Liver (tissue), 9 donors: ENCODE measurements around the gene PTTG1IP. TPM values are rescaled to one million over a fixed set of nuclear protein-coding genes. Genes with fewer than 3 reads are reported as not detected.

Experiments
- DNase-seq: peaks from one replicate; pipeline ENCODE4 v3.0.0-alpha.2; 2017; ENCODE audit warnings: low spot score
- H3K27ac ChIP-seq, 2 donors: one replicate each; pipeline ENCODE4 v1.7.0; 2013; ENCODE audit warnings: inconsistent platforms in 2 of 2, low read length in 2 of 2, control low read depth in 1 of 2, low read depth in 1 of 2, mild to moderate bottlenecking in 1 of 2
- H3K27me3 ChIP-seq, 4 donors: one replicate each; pipeline versions ENCODE4 v1.6.1 to v1.7.0; 2013; ENCODE audit warnings: low read length in 3 of 4, inconsistent platforms in 1 of 4, mild to moderate bottlenecking in 1 of 4, moderate library complexity in 1 of 4; ENCODE audit not compliant: control insufficient read depth in 4 of 4, insufficient read depth in 4 of 4
- H3K36me3 ChIP-seq, 4 donors: one replicate each; pipeline versions ENCODE4 v1.6.1 to v1.7.0; 2013; ENCODE audit warnings: low read length in 3 of 4, mild to moderate bottlenecking in 3 of 4, low read depth in 1 of 4, moderate library complexity in 1 of 4; ENCODE audit not compliant: control insufficient read depth in 4 of 4, insufficient read depth in 3 of 4
- H3K4me1 ChIP-seq, 4 donors: one replicate each; pipeline versions ENCODE4 v1.6.1 to v1.7.0; 2013; ENCODE audit warnings: low read length in 3 of 4, mild to moderate bottlenecking in 3 of 4, moderate library complexity in 1 of 4; ENCODE audit not compliant: control insufficient read depth in 4 of 4, insufficient read depth in 4 of 4
- H3K4me3 ChIP-seq, 3 donors: one replicate each; pipeline versions ENCODE4 v1.6.1 to v1.7.0; 2013; ENCODE audit warnings: low read length in 3 of 3, control low read depth in 1 of 3, low read depth in 1 of 3, mild to moderate bottlenecking in 1 of 3
- H3K9ac ChIP-seq, 2 donors: one replicate each; pipeline ENCODE4 v1.7.0; 2013; ENCODE audit warnings: low read length in 2 of 2, mild to moderate bottlenecking in 2 of 2, moderate library complexity in 2 of 2, control low read depth in 1 of 2, low read depth in 1 of 2
- H3K9me3 ChIP-seq, 4 donors: one replicate each; pipeline versions ENCODE4 v1.6.1 to v1.7.0; 2013; ENCODE audit warnings: low read length in 3 of 4; ENCODE audit not compliant: control insufficient read depth in 4 of 4
- EGR1 ChIP-seq, 2 donors: IDR thresholded peaks; 2 replicates each; pipeline ENCODE4 v1.6.1; 2016 to 2018; ENCODE audit warnings: antibody characterized with exemption in 2 of 2, low read depth in 2 of 2
- FOXA1 ChIP-seq: IDR thresholded peaks from 2 replicates; pipeline ENCODE4 v1.6.1; 2016; ENCODE audit warnings: antibody characterized with exemption
- FOXA2 ChIP-seq: IDR thresholded peaks from 2 replicates; pipeline ENCODE4 v1.6.1; 2016; ENCODE audit warnings: antibody characterized with exemption
- GABPA ChIP-seq, 2 donors: IDR thresholded peaks in 1 of 2; conservative IDR thresholded peaks in 1 of 2; 2 replicates each; pipeline ENCODE4 v1.6.1; 2016; ENCODE audit warnings: antibody characterized with exemption in 2 of 2, mild to moderate bottlenecking in 1 of 2, moderate library complexity in 1 of 2
- HNF4G ChIP-seq: IDR thresholded peaks from 2 replicates; pipeline ENCODE4 v1.6.1; 2016; ENCODE audit warnings: antibody characterized with exemption
- JUND ChIP-seq, 2 donors: IDR thresholded peaks; 2 replicates each; pipeline ENCODE4 v1.6.1; 2016; ENCODE audit warnings: antibody characterized with exemption in 2 of 2
- MAX ChIP-seq: IDR thresholded peaks from 2 replicates; pipeline ENCODE4 v1.6.1; 2016; ENCODE audit warnings: antibody characterized with exemption
- NR2F2 ChIP-seq: IDR thresholded peaks from 2 replicates; pipeline ENCODE4 v1.6.1; 2016; ENCODE audit warnings: antibody characterized with exemption
- RAD21 ChIP-seq, 2 donors: IDR thresholded peaks; 2 replicates each; pipeline ENCODE4 v1.6.1; 2016; ENCODE audit warnings: antibody characterized with exemption in 2 of 2, mild to moderate bottlenecking in 2 of 2
- RXRA ChIP-seq, 2 donors: IDR thresholded peaks; 2 replicates each; pipeline ENCODE4 v1.6.1; 2017 to 2018; ENCODE audit warnings: antibody characterized with exemption in 2 of 2, mild to moderate bottlenecking in 1 of 2
- SP1 ChIP-seq: IDR thresholded peaks from 2 replicates; pipeline ENCODE4 v1.6.1; 2018; ENCODE audit warnings: antibody characterized with exemption, mild to moderate bottlenecking
- TAF1 ChIP-seq: conservative IDR thresholded peaks from 2 replicates; pipeline ENCODE4 v1.6.1; 2016; ENCODE audit warnings: antibody characterized with exemption, mild to moderate bottlenecking
- YY1 ChIP-seq: IDR thresholded peaks from 2 replicates; pipeline ENCODE4 v1.6.1; 2016; ENCODE audit warnings: antibody characterized with exemption, mild to moderate bottlenecking
- WGBS: extraction: QIAGEN DNeasy Blood & Tissue Kit; methylation state at CpG from one replicate; pipeline ENCODE4 v1.1.7; 2013; 5-methylcytosine and 5-hydroxymethylcytosine counted together
- polyA plus RNA-seq, 2 donors: library from polyadenylated mRNA; stranded (reverse) in 1 of 2; unstranded in 1 of 2; fragments of 200-250 nt in 1 of 2; fragments of >200 nt in 1 of 2; fragmentation: Nextera tagmentation in 1 of 2; extraction: Ambion mirVana in 1 of 2; gene quantifications; one replicate each; pipeline versions ENCODE4 v1.2.1 to v1.2.3, GENCODE V29; 2013 to 2015
- total RNA-seq, 2 donors: library from RNA; depleted of rRNA; stranded (reverse); fragments of >200 nt; gene quantifications; one replicate each; pipeline ENCODE4 v1.2.3, GENCODE V29; 2014
- TF ChIP-seq, protein P1 (sequence below): IDR thresholded peaks from 2 replicates; pipeline ENCODE4 v1.6.1; 2016; ENCODE audit warnings: antibody characterized with exemption, mild to moderate bottlenecking
- TF ChIP-seq, protein P2 (sequence below): IDR thresholded peaks from 2 replicates; pipeline ENCODE4 v1.6.1; 2016; ENCODE audit warnings: antibody characterized with exemption
- TF ChIP-seq, protein P3 (sequence below): IDR thresholded peaks from 2 replicates; pipeline ENCODE4 v1.6.1; 2016; ENCODE audit warnings: antibody characterized with exemption
- donor health status: healthy.
- donor health status: healthy.
- donor health status: healthy.
- donor health status: healthy.
- donor health status: healthy.

PTTG1IP gene
- total and polyA plus RNA-seq, 4 donors: 62.0 to 94.0 (median 79.8) TPM

DNA sequence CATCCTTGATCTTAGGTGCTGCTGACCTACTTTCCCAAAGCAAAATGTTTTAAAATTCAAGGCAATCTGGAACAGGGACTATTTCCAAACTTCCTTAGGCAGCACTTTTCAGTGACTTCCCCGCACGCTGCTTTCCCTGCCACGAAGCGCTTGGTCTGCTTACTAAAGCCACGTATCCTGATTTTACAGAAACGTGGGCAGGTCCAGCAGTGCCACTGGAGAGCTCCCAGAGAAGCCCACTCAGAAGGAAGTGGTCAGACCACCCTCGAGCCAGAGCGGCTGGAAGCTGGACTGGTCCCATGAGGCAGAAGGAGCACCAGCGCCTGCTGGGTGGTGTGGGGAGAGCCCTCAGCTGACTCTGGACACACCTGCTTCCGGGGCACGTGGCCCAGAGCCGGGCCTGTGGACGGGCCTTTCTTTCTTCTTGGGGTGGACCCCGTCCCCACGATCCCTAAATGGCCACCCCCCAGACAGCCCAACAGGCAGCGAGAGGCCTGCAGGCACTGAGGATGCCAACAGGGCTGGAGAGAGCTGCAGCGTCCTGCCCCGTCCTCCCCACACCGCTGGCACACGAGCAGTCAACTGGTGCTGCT, 23.2 kb downstream of the PTTG1IP start (continued):
- TF ChIP-seq, protein P1, sequence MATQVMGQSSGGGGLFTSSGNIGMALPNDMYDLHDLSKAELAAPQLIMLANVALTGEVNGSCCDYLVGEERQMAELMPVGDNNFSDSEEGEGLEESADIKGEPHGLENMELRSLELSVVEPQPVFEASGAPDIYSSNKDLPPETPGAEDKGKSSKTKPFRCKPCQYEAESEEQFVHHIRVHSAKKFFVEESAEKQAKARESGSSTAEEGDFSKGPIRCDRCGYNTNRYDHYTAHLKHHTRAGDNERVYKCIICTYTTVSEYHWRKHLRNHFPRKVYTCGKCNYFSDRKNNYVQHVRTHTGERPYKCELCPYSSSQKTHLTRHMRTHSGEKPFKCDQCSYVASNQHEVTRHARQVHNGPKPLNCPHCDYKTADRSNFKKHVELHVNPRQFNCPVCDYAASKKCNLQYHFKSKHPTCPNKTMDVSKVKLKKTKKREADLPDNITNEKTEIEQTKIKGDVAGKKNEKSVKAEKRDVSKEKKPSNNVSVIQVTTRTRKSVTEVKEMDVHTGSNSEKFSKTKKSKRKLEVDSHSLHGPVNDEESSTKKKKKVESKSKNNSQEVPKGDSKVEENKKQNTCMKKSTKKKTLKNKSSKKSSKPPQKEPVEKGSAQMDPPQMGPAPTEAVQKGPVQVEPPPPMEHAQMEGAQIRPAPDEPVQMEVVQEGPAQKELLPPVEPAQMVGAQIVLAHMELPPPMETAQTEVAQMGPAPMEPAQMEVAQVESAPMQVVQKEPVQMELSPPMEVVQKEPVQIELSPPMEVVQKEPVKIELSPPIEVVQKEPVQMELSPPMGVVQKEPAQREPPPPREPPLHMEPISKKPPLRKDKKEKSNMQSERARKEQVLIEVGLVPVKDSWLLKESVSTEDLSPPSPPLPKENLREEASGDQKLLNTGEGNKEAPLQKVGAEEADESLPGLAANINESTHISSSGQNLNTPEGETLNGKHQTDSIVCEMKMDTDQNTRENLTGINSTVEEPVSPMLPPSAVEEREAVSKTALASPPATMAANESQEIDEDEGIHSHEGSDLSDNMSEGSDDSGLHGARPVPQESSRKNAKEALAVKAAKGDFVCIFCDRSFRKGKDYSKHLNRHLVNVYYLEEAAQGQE: no peak
- TF ChIP-seq RAD21 (IDR thresholded peaks at IDR 0.05) (no peak), SP1 (no peak), EGR1 (IDR thresholded peaks at IDR 0.05; ENCODE audit: low read depth in 2 of 2) (no peak)

DNA sequence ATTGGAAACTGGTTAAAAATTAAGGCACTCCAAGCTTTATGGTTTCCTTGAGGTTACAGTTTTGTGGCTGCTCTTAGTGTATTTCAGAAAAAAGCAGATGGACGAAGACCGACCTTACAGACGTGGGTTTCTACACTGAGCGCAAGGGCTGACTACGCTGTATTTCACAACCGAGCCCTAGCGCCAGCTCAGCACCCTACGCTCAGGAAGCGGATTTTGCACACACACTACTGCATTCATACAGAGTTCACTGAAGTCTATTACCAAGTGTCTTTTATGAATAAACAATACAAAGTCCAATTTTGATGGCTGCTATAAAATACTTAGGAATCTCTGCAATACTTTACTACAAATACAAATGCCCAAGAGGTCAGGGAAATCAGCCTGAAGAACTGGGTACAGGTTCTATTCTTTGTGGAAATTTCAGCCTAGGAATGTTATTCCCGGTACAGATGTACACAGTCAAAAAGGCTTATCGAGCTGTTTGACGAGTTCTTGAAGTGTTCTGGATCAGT, 23.8 kb downstream of the PTTG1IP start:
- Histone ChIP-seq H3K36me3 (peaks cover 13 to 36% (median 30%) of the 10 kb centered on the region in 4 donors), H3K4me1 (peaks cover 2 to 19% (median 10%) of the 10 kb centered on the region in 4 donors), H3K4me3 (no peak overlapping the region), H3K27me3 (no peaks in the 10 kb centered on the region), H3K9ac (no peak overlapping the region), H3K9me3 (no peaks in the 10 kb centered on the region), H3K27ac (no peak overlapping the region)
- TF ChIP-seq FOXA2: no peak
- TF ChIP-seq FOXA1: no peak
- no peak for TF ChIP-seq GABPA (IDR thresholded peaks at IDR 0.05 in 1 of 2, conservative IDR thresholded peaks at IDR 0.05 in 1 of 2)
- no peak for TF ChIP-seq TAF1
- TF ChIP-seq SP1: no peak
- TF ChIP-seq RAD21 (IDR thresholded peaks at IDR 0.05): no peak
- TF ChIP-seq YY1: no peak
- no peak for TF ChIP-seq MAX
- 82% methylated on average over 12 of the region's 12 CpGs for WGBS
- DNase-seq: no peak

GRCh38 chr21:44848821-44849521, 24.5 kb downstream of the PTTG1IP start:
- TF ChIP-seq YY1 (no peak), JUND (IDR thresholded peaks at IDR 0.05) (no peak), FOXA2 (no peak), TAF1 (no peak), EGR1 (IDR thresholded peaks at IDR 0.05; ENCODE audit: low read depth in 2 of 2) (no peak), SP1 (no peak), NR2F2 (no peak), GABPA (IDR thresholded peaks at IDR 0.05 in 1 of 2, conservative IDR thresholded peaks at IDR 0.05 in 1 of 2) (no peak), HNF4G (no peak), RXRA (IDR thresholded peaks at IDR 0.05) (no peak), RAD21 (IDR thresholded peaks at IDR 0.05) (no peak), FOXA1 (no peak), MAX (no peak)
- TF ChIP-seq, protein P2, sequence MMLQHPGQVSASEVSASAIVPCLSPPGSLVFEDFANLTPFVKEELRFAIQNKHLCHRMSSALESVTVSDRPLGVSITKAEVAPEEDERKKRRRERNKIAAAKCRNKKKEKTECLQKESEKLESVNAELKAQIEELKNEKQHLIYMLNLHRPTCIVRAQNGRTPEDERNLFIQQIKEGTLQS: no peak
- TF ChIP-seq, protein P3, sequence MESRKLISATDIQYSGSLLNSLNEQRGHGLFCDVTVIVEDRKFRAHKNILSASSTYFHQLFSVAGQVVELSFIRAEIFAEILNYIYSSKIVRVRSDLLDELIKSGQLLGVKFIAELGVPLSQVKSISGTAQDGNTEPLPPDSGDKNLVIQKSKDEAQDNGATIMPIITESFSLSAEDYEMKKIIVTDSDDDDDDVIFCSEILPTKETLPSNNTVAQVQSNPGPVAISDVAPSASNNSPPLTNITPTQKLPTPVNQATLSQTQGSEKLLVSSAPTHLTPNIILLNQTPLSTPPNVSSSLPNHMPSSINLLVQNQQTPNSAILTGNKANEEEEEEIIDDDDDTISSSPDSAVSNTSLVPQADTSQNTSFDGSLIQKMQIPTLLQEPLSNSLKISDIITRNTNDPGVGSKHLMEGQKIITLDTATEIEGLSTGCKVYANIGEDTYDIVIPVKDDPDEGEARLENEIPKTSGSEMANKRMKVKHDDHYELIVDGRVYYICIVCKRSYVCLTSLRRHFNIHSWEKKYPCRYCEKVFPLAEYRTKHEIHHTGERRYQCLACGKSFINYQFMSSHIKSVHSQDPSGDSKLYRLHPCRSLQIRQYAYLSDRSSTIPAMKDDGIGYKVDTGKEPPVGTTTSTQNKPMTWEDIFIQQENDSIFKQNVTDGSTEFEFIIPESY: no peak
- Histone ChIP-seq H3K9ac (no peak overlapping the region), H3K9me3 (no peaks in the 10 kb centered on the region), H3K4me3 (no peak overlapping the region), H3K4me1 (peaks cover 2 to 19% (median 10%) of the 10 kb centered on the region in 4 donors), H3K36me3 (peaks cover 6 to 31% (median 25%) of the 10 kb centered on the region in 4 donors), H3K27ac (no peak overlapping the region), H3K27me3 (no peaks in the 10 kb centered on the region)
- 91% methylated on average over 36 of the region's 36 CpGs for WGBS
- DNase-seq: no peak
